GM18867 (cell line): ENCODE measurements around the gene MAGI1.

Experiments
- ATAC-seq: cut with Tn5 transposase; IDR thresholded peaks from one replicate; pipeline ENCODE4 v1.9.1; 2021; ENCODE audit warnings: mild to moderate bottlenecking, moderate library complexity; ENCODE audit not compliant: unreplicated experiment

MAGI1 gene

GRCh38 chr3:65950340-65951326 is 88.1 kb downstream of the MAGI1 start:
- no peak for ATAC-seq

DNA sequence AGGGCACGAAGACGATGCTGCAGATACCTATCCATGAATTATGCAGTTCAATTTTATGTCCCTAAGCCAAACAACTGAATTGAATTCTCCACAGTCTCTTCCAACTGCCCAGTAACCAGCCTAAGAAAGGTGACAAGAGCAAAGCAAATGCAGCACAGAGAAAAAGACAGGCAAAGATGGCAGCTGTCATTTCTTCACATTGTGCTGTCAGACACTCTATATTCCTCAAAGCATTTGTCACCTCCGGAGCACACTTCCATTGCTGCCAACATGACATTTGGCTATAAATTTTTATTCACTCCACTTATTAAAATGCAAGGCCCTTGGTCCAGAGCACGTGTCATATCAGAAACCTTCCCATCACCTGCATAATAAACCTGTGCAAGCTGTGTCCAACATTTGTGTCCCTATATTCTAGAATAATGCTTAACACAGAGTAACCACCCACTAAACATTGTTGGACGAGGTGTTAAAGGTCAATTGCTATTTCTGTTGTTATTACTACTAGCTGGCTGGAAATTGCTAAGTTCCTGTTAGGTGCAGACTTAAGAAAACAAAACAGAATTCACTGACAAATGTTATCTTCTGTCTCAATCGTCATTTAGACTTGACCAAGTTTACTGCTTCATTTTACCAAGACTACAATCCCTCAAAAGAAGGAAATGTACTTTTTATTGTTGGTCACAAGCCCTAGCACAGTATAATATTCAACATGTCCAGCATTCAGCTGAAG is 89.7 kb downstream of the MAGI1 start:
- ATAC-seq = no peak

- ATAC-seq = no peak
These were observed 92.3 kb downstream of the MAGI1 start for GRCh38 chr3:65946438-65946837.

GRCh38 chr3:65945953-65946352 is 92.8 kb downstream of the MAGI1 start:
- no peak for ATAC-seq

- no peak for ATAC-seq
These were observed 93.2 kb downstream of the MAGI1 start for GRCh38 chr3:65945480-65945879.

GRCh38 chr3:65944252-65944651 is 94.5 kb downstream of the MAGI1 start:
- no peak for ATAC-seq

DNA sequence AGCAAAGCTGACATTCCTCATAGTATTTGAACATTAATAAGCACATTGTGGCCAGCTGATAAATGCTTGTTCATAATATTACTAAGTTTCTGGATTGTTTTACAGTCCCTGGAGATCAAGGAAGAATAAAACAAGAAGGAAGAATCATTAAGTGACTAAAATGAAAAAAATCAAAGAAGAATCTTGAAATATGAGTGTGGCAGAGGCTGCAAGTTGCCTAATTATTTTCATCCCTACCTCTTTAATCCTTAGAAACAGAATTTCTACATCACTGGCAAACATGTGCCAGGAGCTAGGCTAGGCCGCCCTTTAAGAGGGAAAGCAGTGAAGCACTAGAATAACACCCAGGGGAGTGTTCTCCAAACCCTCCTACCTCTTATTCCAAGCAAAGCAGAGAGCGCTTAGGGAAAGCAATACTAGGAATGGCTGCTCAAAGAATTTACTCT is 98.9 kb downstream of the MAGI1 start:
- no peak for ATAC-seq

- ATAC-seq = no peak
These were observed 99.5 kb downstream of the MAGI1 start for GRCh38 chr3:65939184-65939583.

GRCh38 chr3:65938676-65939075 is 100.0 kb downstream of the MAGI1 start:
- ATAC-seq = no peak

DNA sequence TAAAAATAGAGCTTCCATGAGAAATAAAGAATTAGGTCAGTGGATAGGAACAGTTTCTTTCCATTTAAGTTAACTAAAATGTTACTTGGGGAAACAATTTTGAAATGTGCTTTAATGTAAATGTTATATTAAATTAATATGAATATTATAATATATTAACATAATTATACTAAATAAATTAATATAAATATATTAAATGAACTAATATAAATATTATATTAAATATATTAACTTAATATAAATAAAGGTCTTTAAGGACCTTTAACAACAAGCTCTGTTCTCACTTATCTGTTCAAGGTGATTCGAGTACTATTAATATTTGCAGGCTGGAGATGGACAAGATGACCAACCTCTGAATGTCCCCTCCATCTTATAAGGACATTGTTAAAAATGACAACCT is 100.6 kb downstream of the MAGI1 start:
- no peak for ATAC-seq

DNA sequence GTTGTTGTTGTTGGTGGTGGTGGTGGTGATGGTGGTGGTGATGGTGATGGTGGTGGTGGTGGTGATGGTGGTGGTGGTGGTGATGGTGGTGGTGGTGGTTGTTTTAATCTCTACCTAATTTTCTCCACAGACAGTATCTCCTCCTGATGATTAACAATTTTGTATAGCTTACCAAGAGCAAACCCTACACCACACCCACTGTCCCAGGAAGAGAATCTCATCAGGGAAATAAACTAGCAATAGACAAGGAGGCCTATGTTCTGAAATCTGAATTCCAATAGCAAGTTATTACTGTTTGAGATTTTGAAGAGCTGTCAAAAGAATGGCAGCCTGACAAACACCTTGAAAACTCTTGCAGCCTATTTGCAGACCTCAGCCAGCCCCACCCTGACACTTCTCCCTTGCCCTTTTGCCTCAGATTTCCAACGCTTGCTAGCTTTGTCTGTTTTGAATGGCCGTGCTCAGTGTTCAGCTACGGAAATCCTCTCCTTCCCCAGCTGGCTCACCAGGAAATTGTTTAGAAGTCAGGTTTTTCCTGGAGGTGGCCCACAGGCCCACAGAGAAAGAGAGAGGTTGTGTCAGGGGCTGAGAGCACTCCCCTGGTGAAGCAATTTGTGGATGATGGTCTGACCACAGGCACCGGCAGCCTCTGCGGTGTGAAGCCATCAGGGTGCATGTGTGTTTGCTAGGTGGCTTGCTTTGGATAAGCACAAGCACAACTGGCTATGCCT is 101.6 kb downstream of the MAGI1 start:
- ATAC-seq = no peak

DNA sequence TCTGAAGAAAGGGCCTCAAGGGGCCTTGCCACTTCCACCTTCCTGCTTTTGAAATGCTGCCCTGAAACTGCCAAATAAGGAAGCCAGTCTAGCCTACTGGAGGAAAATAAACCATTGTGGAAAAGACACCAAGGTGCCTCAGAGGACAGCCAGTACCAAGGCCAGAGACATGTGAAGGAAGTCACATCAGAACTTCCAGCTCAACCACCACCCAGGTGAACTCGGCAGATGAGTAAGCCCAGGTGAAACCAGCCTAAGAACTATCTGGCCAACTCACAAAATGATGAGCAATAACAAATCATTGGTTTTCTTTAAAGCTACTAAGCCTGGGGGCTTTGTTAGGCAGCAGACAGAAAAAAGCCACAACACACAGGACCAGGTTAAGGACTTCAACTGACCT is 103.0 kb downstream of the MAGI1 start:
- ATAC-seq = no peak

GRCh38 chr3:65930648-65931047 is 108.1 kb downstream of the MAGI1 start:
- ATAC-seq = no peak

DNA sequence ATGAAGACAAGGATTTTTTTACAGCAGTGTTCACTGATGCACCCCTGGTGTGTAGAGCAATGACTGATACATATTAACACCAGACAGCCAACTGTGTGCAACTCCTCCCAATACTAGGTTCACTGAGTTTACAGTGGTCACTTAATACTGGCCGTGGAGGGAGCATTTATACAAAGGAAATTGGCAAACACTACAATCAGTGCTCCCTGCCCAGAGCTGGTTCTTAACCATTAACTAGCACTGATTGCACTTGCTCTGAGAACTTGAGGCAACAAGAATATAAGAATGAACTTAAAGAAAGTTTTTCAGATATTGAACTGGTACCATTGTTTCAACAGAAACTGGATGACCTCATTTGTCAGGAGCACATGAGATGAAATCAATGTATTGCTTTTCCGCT is 110.6 kb downstream of the MAGI1 start:
- no peak for ATAC-seq

DNA sequence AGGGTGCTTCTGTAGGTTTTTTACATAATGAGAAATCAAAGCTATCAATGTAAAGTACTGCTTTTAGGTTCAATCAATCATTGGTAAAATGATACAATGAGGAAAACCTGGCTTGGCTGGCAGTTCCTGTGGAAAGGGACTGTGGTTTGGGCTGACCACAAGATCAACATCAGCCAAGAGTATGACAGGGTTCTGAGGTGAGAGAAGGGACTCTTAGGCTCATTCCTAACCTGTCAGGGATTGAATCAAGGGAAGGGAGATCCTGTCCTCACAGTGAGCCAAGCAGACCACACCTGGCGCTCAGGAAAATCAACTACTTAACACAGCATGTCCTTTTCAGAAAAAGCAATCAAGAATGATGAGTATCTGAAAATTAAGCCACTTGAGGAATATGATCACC is 111.1 kb downstream of the MAGI1 start:
- no peak for ATAC-seq

DNA sequence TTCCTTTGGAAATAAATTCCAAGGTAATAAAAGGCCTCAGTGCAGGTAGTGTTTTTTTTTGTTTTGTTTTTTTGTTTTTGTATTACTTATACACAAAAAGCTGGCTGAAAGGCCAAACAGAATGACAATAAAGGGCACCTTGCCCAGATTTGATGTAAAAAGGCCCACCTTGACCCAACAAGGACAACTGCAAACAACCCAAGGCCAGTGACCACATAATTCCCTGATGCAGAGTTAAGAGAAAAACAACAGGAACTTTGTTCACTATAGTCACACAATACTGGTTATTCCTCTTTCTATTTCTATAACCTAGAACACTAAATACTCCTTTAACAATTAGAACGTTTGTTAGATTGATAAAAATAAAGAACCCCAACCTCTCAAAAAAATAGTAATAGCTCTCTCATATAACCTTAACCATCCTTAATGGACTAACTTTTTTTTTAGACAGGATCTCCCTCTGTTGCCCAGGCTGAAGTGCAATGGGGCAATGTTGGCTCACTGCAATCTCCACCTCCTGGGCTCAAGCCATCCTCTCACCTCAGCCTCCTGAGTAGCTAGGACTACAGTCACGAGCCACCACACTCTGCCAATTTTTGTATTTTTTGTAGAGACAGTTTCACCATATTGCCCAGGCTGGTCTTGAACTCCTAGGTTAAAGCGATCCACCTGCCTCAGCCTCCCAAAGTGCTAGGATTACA is 113.3 kb downstream of the MAGI1 start:
- ATAC-seq = no peak

DNA sequence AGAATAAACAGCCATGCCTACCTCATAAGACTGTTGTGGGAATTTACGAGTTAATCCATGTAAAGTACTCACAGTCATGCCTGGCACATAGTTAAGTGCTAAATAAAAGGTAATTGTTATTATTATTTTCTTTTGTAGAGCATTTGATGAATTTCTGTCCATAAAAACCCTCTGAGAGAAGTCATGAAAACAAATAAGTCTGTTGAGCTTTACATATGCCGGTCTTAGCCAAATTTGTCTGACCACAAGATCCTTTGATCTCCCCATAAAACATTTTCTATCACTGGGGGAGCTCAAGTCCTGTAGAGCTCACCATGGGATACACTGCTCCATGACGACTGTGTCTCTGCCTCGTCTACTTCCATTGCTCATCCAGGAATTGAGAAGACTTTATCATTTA is 114.0 kb downstream of the MAGI1 start:
- no peak for ATAC-seq

DNA sequence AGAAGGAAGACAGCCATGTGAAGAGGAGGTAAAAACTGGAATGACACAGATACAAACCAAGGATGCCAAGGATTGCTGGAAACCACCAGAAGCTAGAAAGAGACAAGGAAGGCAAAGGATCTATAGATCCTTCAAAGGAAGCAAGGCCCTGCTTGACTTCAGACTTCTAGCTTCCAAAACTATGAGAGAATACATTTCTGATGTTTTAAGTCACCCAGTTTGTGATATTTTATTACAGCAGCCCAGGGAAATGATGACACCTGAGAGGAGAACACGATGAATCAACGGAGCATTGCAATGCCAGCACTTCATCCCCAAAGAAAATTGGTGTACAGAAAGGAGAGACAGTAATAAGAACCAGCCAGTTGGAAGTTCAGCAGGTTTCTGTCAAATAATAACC is 116.3 kb downstream of the MAGI1 start:
- no peak for ATAC-seq

DNA sequence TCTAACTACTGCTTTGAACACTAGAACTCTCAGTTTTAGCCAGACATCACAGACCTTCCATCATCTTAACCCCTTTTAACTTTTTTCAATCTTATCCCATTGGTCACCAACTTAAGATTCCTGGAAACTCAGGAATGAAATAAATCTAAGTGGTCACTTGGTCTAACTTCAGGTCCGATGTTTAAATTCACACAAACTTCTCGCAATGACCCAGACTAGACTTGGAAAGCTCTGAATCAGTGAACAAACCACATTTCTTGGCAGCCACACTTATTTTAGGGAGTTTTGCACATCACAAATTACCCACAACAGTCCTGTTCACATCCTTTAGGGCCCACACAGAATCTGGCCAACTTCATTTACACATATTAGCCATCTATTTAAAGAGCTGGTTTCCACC is 118.9 kb downstream of the MAGI1 start:
- ATAC-seq = no peak

GRCh38 chr3:65915477-65915876 is 123.2 kb downstream of the MAGI1 start:
- ATAC-seq = no peak
